Measurements from ENCODE around the gene DDX24.

Gene DDX24

GRCh38 chr14:94051779-94052178 is 29.2 kb downstream of the DDX24 start:
- no peak for TF ChIP-seq GATA3 (IDR thresholded peaks at IDR 0.05; ENCODE audit: low read depth, low read length)
- TF ChIP-seq GATA2 (IDR thresholded peaks at IDR 0.05; ENCODE audit: low read depth, low read length): no peak

GRCh38 chr14:94051115-94051514 is 29.9 kb downstream of the DDX24 start:
- TF ChIP-seq GATA3 (IDR thresholded peaks at IDR 0.05; ENCODE audit: low read depth, low read length): no peak
- no peak for TF ChIP-seq GATA2 (IDR thresholded peaks at IDR 0.05; ENCODE audit: low read depth, low read length)

- TF ChIP-seq GATA2 (IDR thresholded peaks at IDR 0.05; ENCODE audit: low read depth, low read length) (no peak), GATA3 (IDR thresholded peaks at IDR 0.05; ENCODE audit: low read depth, low read length) (no peak)
Measured at GRCh38 chr14:94050231-94050880, 30.6 kb downstream of the DDX24 start.

- no peak for TF ChIP-seq GATA2 (IDR thresholded peaks at IDR 0.05; ENCODE audit: low read depth, low read length)
- no peak for TF ChIP-seq GATA3 (IDR thresholded peaks at IDR 0.05; ENCODE audit: low read depth, low read length)
Measured at GRCh38 chr14:94049625-94050023, 31.4 kb downstream of the DDX24 start.

- TF ChIP-seq GATA2 (IDR thresholded peaks at IDR 0.05; ENCODE audit: low read depth, low read length) (no peak), GATA3 (IDR thresholded peaks at IDR 0.05; ENCODE audit: low read depth, low read length) (no peak)
Measured at GRCh38 chr14:94048691-94049624, 32.0 kb downstream of the DDX24 start.

GRCh38 chr14:94047581-94047980 is 33.4 kb downstream of the DDX24 start:
- TF ChIP-seq GATA3 (IDR thresholded peaks at IDR 0.05; ENCODE audit: low read depth, low read length): no peak
- TF ChIP-seq GATA2 (IDR thresholded peaks at IDR 0.05; ENCODE audit: low read depth, low read length): no peak

GRCh38 chr14:94046696-94047250 is 34.2 kb downstream of the DDX24 start:
- no peak for TF ChIP-seq GATA2 (IDR thresholded peaks at IDR 0.05; ENCODE audit: low read depth, low read length)
- no peak for TF ChIP-seq GATA3 (IDR thresholded peaks at IDR 0.05; ENCODE audit: low read depth, low read length)

GRCh38 chr14:94045563-94046345 is 35.2 kb downstream of the DDX24 start:
- TF ChIP-seq GATA3 (IDR thresholded peaks at IDR 0.05; ENCODE audit: low read depth, low read length) (no peak), GATA2 (IDR thresholded peaks at IDR 0.05; ENCODE audit: low read depth, low read length) (no peak)

GRCh38 chr14:94045101-94045500 is 35.9 kb downstream of the DDX24 start:
- no peak for TF ChIP-seq GATA3 (IDR thresholded peaks at IDR 0.05; ENCODE audit: low read depth, low read length)
- no peak for TF ChIP-seq GATA2 (IDR thresholded peaks at IDR 0.05; ENCODE audit: low read depth, low read length)

GRCh38 chr14:94044476-94045091 is 36.4 kb downstream of the DDX24 start:
- TF ChIP-seq GATA2 (IDR thresholded peaks at IDR 0.05; ENCODE audit: low read depth, low read length) (no peak), GATA3 (IDR thresholded peaks at IDR 0.05; ENCODE audit: low read depth, low read length) (no peak)

- TF ChIP-seq GATA3 (IDR thresholded peaks at IDR 0.05; ENCODE audit: low read depth, low read length) (no peak), GATA2 (IDR thresholded peaks at IDR 0.05; ENCODE audit: low read depth, low read length) (no peak)
Measured at GRCh38 chr14:94043756-94044475, 37.1 kb downstream of the DDX24 start.

GRCh38 chr14:94043111-94043755 is 37.8 kb downstream of the DDX24 start:
- TF ChIP-seq GATA2 (IDR thresholded peaks at IDR 0.05; ENCODE audit: low read depth, low read length): no peak
- TF ChIP-seq GATA3 (IDR thresholded peaks at IDR 0.05; ENCODE audit: low read depth, low read length): no peak
